ENCODE data around the gene NFKBIB. TPM values are rescaled to one million over a fixed set of nuclear protein-coding genes. Genes with fewer than 3 reads are reported as not detected.
A peak's percentile ranks its signal among the peaks of the same experiment; 100 is the strongest.

NFKBIB gene
- total and polyA plus RNA-seq, 2 of the 13 experiments (the other 11 are each of a cell fraction or from before 2014, with no cell fraction given) = 8.6 to 14.9 TPM

GRCh38 chr19:38900202-38900629 is 447 bp downstream of the NFKBIB start (continued):
- TF ChIP-seq, protein P1, sequence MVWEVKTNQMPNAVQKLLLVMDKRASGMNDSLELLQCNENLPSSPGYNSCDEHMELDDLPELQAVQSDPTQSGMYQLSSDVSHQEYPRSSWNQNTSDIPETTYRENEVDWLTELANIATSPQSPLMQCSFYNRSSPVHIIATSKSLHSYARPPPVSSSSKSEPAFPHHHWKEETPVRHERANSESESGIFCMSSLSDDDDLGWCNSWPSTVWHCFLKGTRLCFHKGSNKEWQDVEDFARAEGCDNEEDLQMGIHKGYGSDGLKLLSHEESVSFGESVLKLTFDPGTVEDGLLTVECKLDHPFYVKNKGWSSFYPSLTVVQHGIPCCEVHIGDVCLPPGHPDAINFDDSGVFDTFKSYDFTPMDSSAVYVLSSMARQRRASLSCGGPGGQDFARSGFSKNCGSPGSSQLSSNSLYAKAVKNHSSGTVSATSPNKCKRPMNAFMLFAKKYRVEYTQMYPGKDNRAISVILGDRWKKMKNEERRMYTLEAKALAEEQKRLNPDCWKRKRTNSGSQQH (CRISPR knock-in tag; IDR thresholded peaks at IDR 0.05; ENCODE audit: low read depth) = no peak
- TF ChIP-seq POLR2A (IDR thresholded peaks at IDR 0.05; ENCODE audit: insufficient read depth in 1 of 2, low read depth in 2 of 2, low read length in 2 of 2) = peak in 1 of 2 experiments; percentile 61; a peak in 1 of 4 replicates
- TF ChIP-seq, protein P2, sequence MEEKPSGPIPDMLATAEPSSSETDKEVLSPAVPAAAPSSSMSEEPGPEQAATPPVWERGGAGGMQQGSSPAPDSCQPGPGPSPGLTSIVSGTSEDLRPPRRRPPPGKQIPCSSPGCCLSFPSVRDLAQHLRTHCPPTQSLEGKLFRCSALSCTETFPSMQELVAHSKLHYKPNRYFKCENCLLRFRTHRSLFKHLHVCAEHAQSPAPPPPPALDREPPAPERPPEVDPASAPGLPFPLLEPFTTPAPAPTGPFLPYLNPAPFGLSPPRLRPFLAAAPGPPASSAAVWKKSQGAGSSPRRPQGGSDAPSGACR (CRISPR knock-in tag; IDR thresholded peaks at IDR 0.05) = no peak
- no peak for TF ChIP-seq NR2F2 (IDR thresholded peaks at IDR 0.05; ENCODE audit: borderline replicate concordance, low read depth)
- TF ChIP-seq, protein P3, sequence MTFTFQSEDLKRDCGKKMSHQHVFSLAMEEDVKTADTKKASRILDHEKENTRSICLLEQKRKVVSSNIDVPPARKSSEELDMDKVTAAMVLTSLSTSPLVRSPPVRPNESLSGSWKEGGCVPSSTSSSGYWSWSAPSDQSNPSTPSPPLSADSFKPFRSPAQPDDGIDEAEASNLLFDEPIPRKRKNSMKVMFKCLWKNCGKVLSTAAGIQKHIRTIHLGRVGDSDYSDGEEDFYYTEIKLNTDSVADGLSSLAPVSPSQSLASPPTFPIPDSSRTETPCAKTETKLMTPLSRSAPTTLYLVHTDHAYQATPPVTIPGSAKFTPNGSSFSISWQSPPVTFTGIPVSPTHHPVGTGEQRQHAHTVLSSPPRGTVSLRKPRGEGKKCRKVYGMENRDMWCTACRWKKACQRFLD (CRISPR knock-in tag; IDR thresholded peaks at IDR 0.05; ENCODE audit: borderline replicate concordance) = no peak
- TF ChIP-seq, protein P4, sequence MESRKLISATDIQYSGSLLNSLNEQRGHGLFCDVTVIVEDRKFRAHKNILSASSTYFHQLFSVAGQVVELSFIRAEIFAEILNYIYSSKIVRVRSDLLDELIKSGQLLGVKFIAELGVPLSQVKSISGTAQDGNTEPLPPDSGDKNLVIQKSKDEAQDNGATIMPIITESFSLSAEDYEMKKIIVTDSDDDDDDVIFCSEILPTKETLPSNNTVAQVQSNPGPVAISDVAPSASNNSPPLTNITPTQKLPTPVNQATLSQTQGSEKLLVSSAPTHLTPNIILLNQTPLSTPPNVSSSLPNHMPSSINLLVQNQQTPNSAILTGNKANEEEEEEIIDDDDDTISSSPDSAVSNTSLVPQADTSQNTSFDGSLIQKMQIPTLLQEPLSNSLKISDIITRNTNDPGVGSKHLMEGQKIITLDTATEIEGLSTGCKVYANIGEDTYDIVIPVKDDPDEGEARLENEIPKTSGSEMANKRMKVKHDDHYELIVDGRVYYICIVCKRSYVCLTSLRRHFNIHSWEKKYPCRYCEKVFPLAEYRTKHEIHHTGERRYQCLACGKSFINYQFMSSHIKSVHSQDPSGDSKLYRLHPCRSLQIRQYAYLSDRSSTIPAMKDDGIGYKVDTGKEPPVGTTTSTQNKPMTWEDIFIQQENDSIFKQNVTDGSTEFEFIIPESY (CRISPR knock-in tag; IDR thresholded peaks at IDR 0.05) = no peak
- no peak for TF ChIP-seq NR2F6 (IDR thresholded peaks at IDR 0.05)
- TF ChIP-seq NR2F6 (CRISPR knock-in tag; IDR thresholded peaks at IDR 0.05) = peak; percentile 40; the same call in 1 of the 2 replicates
- no peak for TF ChIP-seq ZNF20 (CRISPR knock-in tag; IDR thresholded peaks at IDR 0.05)
- no peak for TF ChIP-seq SNAPC5 (CRISPR knock-in tag; IDR thresholded peaks at IDR 0.05; ENCODE audit: borderline replicate concordance)
- TF ChIP-seq FLYWCH1 (CRISPR knock-in tag; IDR thresholded peaks at IDR 0.05) = no peak
- no peak for TF ChIP-seq RNF219 (CRISPR knock-in tag; IDR thresholded peaks at IDR 0.05)
- TF ChIP-seq, protein P5, sequence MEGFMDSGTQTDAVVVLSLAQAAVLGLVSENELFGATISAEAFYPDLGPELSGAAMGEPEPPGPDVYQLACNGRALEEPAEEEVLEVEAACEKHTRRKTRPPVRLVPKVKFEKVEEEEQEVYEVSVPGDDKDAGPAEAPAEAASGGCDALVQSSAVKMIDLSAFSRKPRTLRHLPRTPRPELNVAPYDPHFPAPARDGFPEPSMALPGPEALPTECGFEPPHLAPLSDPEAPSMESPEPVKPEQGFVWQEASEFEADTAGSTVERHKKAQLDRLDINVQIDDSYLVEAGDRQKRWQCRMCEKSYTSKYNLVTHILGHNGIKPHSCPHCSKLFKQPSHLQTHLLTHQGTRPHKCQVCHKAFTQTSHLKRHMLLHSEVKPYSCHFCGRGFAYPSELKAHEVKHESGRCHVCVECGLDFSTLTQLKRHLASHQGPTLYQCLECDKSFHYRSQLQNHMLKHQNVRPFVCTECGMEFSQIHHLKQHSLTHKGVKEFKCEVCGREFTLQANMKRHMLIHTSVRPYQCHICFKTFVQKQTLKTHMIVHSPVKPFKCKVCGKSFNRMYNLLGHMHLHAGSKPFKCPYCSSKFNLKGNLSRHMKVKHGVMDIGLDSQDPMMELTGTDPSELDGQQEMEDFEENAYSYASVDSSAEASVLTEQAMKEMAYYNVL (CRISPR knock-in tag; IDR thresholded peaks at IDR 0.05; ENCODE audit: borderline replicate concordance) = no peak
- no peak for TF ChIP-seq TMF1 (CRISPR knock-in tag; IDR thresholded peaks at IDR 0.05; ENCODE audit: low read depth)
- TF ChIP-seq, protein P6, sequence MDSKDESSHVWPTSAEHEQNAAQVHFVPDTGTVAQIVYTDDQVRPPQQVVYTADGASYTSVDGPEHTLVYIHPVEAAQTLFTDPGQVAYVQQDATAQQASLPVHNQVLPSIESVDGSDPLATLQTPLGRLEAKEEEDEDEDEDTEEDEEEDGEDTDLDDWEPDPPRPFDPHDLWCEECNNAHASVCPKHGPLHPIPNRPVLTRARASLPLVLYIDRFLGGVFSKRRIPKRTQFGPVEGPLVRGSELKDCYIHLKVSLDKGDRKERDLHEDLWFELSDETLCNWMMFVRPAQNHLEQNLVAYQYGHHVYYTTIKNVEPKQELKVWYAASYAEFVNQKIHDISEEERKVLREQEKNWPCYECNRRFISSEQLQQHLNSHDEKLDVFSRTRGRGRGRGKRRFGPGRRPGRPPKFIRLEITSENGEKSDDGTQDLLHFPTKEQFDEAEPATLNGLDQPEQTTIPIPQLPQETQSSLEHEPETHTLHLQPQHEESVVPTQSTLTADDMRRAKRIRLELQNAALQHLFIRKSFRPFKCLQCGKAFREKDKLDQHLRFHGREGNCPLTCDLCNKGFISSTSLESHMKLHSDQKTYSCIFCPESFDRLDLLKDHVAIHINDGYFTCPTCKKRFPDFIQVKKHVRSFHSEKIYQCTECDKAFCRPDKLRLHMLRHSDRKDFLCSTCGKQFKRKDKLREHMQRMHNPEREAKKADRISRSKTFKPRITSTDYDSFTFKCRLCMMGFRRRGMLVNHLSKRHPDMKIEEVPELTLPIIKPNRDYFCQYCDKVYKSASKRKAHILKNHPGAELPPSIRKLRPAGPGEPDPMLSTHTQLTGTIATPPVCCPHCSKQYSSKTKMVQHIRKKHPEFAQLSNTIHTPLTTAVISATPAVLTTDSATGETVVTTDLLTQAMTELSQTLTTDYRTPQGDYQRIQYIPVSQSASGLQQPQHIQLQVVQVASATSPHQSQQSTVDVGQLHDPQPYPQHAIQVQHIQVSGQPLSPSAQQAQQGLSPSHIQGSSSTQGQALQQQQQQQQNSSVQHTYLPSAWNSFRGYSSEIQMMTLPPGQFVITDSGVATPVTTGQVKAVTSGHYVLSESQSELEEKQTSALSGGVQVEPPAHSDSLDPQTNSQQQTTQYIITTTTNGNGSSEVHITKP (CRISPR knock-in tag; IDR thresholded peaks at IDR 0.05; ENCODE audit: low read depth) = no peak
- no peak for TF ChIP-seq ZNF615 (CRISPR knock-in tag; IDR thresholded peaks at IDR 0.05; ENCODE audit: borderline replicate concordance)
